ENCODE measurements around the gene RAB11A.

GRCh38 chr15:65917936-65918335, 48.6 kb downstream of the RAB11A start:
- no peak for TF ChIP-seq CTCF (IDR thresholded peaks at IDR 0.05; ENCODE audit: low read depth, low read length)
- TF ChIP-seq EZH2phosphoT487 (IDR thresholded peaks at IDR 0.05; ENCODE audit: low read depth), result no peak
